ENCODE results near the gene JAK3. TPM values are rescaled to one million over a fixed set of nuclear protein-coding genes. Genes with fewer than 3 reads are reported as not detected.

The JAK3 gene
- total and polyA plus RNA-seq, 2 of the 13 experiments (the other 11 are each of a cell fraction or from before 2014, with no cell fraction given) = 3.4 to 18.6 TPM

- no peak for TF ChIP-seq HES4 (CRISPR knock-in tag; IDR thresholded peaks at IDR 0.05; ENCODE audit: borderline replicate concordance)
- no peak for TF ChIP-seq ZNF138 (CRISPR knock-in tag; IDR thresholded peaks at IDR 0.05; ENCODE audit: low read depth)
- TF ChIP-seq NR2C2 (CRISPR knock-in tag; IDR thresholded peaks at IDR 0.05; ENCODE audit: borderline replicate concordance) = no peak
- TF ChIP-seq NKX3-1 (CRISPR knock-in tag; IDR thresholded peaks at IDR 0.05) = no peak
- TF ChIP-seq ZFY (CRISPR knock-in tag; IDR thresholded peaks at IDR 0.05) = peak; percentile 31; the same call in 1 of the 2 replicates
- TF ChIP-seq RXRB (CRISPR knock-in tag; IDR thresholded peaks at IDR 0.05; ENCODE audit: borderline replicate concordance) = peak; percentile 54; the same call in 1 of the 2 replicates
- no peak for TF ChIP-seq YEATS2 (CRISPR knock-in tag; IDR thresholded peaks at IDR 0.05; ENCODE audit: borderline replicate concordance)
- no peak for TF ChIP-seq ZNF124 (CRISPR knock-in tag; IDR thresholded peaks at IDR 0.05)
- TF ChIP-seq ZNF552 (CRISPR knock-in tag; IDR thresholded peaks at IDR 0.05; ENCODE audit: borderline replicate concordance) = no peak
- no peak for TF ChIP-seq CREBL2 (CRISPR knock-in tag; IDR thresholded peaks at IDR 0.05; ENCODE audit: borderline replicate concordance)
- no peak for TF ChIP-seq GMEB2 (CRISPR knock-in tag; IDR thresholded peaks at IDR 0.05; ENCODE audit: low read depth)
- peak; percentile 69; the same call in 1 of the 2 replicates for TF ChIP-seq RFXAP (CRISPR knock-in tag; IDR thresholded peaks at IDR 0.05; ENCODE audit: borderline replicate concordance)
- no peak for TF ChIP-seq CC2D1A (CRISPR knock-in tag; IDR thresholded peaks at IDR 0.05)
- TF ChIP-seq THAP7 (CRISPR knock-in tag; IDR thresholded peaks at IDR 0.05) = no peak
- no peak for TF ChIP-seq MTA1 (CRISPR knock-in tag; IDR thresholded peaks at IDR 0.05; ENCODE audit: borderline replicate concordance)
- no peak for TF ChIP-seq HOXA7 (CRISPR knock-in tag; IDR thresholded peaks at IDR 0.05)
- TF ChIP-seq ATF7-NPFF (CRISPR knock-in tag; IDR thresholded peaks at IDR 0.05; ENCODE audit: low read depth) = no peak
- no peak for TF ChIP-seq HOXD1 (CRISPR knock-in tag; IDR thresholded peaks at IDR 0.05)
- peak; percentile 66 for TF ChIP-seq ZMYM3 (CRISPR knock-in tag; IDR thresholded peaks at IDR 0.05)
- TF ChIP-seq ZKSCAN1 (IDR thresholded peaks at IDR 0.05; ENCODE audit: low read length) = no peak
- TF ChIP-seq ZFAT (CRISPR knock-in tag; conservative IDR thresholded peaks at IDR 0.05) = no peak
- TF ChIP-seq ZNF362 (CRISPR knock-in tag; IDR thresholded peaks at IDR 0.05; ENCODE audit: borderline replicate concordance) = peak; percentile 48; the same call in 1 of the 2 replicates
- peak; percentile 44; the same call in 1 of the 2 replicates for TF ChIP-seq SAP130 (CRISPR knock-in tag; IDR thresholded peaks at IDR 0.05; ENCODE audit: low read depth)
- no peak for TF ChIP-seq PRPF4 (IDR thresholded peaks at IDR 0.05; ENCODE audit: low read depth, low read length, poor library complexity, severe bottlenecking)
- no peak for TF ChIP-seq PHB2 (IDR thresholded peaks at IDR 0.05; ENCODE audit: partially characterized antibody)
Observed at GRCh38 chr19:17855280-17856152, 7.7 kb upstream of the JAK3 start (continued).
